HG03469 (cell line): ENCODE data around the gene GOLT1A.

Experiments
- ATAC-seq: cut with Tn5 transposase; IDR thresholded peaks from one replicate; pipeline ENCODE4 v1.9.1; 2021; ENCODE audit warnings: mild to moderate bottlenecking, moderate library complexity, moderate number of reproducible peaks; ENCODE audit not compliant: unreplicated experiment

GOLT1A gene

DNA sequence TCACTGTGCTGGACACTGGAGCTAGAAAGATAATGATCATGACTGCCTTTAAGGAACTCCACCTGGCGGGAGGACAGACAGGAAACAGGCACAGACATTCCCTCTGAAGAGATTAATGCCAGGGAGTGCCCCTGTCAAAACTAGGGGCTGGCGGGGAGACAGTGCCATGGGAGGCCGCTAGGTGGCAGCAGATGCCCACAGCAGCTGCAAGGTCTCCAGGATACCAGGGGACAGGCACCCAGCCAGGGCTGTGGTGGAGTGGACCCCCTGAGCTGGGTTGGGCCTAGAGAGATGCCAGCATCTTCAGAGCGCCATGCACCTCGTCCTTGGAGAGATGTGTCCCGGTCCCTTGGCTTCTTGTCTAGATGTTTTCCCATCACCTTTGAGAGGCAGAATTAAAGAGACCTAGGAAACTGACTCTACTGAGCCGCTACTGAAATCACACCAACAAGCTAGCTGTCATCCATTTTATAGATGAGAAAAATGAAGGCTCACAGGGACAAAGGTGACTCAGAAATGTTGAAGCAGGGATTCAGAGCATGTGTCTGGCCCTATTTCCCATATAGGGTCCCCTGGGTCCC is 51.2 kb downstream of the GOLT1A start:
- no peak for ATAC-seq

DNA sequence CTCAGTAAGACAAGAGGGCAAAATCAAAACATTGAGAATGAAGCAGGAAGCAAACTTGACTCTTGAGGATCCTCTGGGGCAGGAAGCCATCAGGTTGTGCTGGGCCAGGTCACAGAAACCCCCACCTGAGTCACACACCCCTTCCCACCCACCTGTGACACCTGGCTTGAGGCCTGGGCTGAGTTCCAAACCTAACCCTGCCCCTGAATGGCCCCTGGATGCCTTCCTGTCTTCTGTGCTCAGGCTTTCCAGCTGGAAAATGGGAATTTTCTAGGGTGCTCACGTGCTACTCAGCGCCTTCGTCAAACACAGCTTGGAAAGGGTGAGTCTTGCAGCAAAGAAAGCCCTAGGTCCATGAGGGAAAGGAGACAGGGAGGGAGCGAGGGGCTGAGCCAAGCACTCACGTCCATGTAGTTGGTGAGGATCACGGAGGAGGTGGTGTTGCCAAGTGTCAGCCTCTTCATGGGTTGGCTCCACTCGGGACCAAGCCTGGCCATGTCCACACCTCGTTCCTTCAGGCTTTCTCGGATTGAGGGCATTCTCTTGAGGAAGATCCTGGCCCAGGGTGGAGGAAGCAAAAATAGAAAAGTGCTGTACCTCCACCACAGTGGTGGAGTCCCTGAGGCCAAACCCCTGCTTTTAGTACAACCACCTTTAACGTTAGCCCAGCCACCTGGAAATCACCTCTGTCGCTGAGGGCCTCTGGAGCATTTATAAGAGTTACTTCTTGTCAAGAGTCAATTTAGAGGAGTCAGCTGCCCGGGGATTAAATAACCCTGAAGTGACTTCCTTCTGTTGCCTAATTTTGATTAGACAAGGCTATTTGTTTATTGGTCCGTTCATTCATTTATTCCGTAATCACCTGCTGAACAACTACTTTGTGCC is 51.9 kb downstream of the GOLT1A start:
- ATAC-seq = no peak

DNA sequence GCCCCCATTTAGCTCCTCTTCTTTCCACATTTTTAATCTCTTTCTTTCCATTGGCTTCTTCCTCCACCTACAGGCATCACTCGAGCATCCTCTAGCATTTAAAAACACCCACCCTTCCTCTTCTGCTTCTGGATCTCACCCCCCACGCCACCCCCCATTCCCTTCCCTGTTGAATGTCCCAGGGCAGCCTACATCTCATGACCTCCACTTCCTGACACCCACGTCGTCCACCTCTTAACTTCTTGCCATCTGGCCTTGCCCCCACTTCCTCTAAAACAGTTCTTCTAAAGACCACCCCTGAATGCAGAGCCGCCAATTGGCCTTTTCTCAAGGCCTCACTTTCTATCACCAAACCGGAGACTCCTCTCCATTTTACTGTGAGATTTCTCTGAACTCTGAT is 55.8 kb downstream of the GOLT1A start:
- no peak for ATAC-seq

DNA sequence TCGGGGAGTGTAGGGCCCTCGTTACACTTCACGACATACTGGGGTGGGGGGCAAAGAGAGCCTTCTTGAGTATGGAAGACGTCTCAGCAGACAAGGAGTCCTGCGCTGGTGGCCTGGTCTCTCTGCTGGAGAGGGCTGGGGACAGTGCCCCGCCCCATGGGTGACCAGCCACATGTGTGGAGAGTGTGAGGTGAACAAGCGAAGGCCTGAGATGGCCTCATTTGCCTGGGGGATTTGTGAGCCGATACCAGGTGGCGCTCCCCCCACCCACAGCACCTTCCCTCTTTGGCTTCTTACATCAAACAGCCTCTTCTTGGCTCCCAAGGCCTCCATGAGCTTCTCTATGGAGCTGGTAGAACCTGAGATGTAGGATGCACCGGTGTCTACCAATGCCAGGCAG is 57.9 kb downstream of the GOLT1A start:
- no peak for ATAC-seq

DNA sequence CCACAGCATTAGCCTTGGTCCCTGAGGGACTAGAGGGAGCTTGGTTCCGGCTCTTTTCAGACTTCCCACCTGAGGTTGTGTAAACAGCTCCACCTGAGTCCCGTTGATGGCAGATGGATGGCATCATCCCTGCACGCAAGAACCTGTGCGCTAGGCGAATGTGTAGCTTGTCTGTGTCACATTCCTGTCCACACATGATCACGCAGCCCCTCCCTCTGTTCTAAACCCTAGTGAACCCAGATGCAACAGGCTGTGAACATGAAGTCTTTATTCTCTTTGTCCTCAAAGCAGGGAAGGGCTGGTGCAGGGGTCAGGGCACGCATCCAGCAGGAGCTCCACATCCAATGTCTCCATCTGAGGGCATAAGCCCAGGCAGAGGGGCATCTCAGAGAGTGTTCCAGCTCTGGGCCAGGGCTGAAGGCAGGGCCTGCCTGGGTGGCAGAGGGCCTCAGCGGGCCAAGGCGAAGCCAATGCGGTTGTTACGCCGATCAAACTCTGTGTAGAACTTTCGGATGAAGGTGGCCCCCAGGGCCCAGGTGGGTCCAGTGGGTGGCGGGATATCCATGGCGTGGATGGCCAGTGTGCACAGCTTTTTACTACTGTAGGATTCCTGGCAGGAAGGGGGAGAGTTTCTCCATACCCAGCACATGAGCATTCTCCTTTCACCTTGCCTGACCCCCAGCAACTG is 59.1 kb downstream of the GOLT1A start:
- ATAC-seq = no peak

DNA sequence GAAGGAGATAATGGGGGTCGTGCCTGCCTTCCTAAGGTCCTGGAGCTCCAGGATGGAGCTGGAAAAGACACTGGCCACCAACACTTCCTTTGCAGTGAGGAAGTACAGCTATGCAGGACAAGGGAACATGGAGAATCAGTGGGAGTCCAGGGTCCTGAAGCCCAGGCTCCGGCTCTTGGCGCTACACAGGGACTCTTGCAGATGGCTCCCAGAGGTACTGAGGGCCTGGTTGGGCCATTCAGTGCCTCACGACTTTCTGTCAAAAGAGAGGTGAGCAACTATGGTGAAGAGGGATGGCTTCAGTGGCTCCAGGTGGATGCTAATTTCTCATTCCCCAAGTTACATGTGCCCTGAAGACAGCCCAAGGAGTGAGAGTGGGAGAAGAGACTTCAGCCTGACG is 60.1 kb downstream of the GOLT1A start:
- no peak for ATAC-seq

DNA sequence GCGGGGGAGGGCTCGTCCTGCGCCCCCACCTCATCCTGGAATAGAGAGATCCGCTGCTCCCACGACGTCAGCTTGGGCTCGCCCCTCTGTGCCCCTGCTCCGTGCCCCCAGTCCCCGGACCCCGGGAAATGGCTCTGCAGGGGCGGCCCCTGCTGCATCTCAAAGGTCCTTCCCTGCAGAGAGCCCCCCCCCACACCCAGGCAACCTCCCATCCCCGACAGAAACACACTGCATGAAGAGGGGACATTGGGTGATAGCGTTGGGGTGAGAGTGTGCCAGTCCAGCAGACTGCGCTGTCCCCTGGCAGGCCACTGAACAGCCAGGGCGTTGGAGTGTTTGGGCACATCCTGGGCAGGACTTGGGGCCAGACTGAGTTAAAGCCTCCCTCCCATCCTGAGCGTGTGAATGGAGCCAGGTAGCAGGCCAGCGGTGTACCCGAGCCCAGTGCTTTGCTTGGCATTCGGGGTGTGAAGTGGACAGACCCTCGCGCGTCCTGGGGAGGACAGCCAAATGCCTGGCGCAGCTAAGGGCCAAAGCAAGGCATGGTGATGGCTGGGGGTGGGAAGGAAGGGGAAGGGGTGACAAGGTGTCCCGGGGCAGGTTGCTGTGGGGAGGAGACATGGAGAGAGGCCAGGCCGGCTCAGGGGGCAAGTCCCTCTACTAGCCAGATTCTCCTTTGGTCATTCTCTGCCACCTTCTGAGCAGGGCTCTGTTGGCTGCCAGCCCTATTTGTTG is 61.3 kb downstream of the GOLT1A start:
- no peak for ATAC-seq

DNA sequence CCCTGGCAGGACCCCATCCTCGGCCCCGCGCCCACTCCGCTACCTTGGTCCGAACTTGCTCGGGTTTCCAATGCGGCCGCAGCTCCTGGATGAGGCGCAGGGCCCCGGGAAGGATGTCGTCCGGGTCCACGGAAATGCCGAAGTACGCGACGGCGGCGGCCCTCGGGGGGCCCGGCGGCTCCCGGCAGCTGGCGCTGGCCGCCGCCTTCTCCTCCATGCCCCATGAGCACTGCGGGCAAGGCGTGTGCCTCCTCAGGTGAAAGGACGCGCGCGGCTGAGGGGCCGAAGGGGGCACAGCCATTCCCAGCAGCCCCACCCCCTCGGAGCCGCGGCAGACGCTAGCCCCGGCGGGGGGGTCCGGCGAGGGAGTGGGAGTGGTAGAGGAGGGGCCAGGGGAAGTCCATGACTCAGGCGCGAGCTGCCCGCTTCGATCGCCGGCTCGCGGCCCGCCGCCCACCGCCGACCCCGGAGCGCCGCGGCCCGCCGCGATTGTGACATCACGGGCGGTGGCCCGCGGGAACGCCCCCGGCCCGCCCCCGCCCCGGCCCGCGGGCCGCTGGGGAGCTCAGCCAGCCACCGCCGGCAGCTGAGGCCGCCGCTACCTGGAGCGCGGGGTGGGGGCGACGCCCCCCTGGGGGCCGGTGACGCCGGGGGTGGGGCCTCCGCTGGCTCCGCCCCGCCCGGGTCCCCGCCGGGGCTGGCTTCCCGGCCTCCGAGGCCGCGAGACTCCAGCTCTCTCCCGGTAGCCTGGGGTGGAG is 62.1 kb downstream of the GOLT1A start, which contains the start of gene ETNK2:
Gene ETNK2, minus strand, starts transcription at position 493 of the 758 bp plus-strand sequence. Its CDS starts 192 bp downstream, at position 301.
- no peak for ATAC-seq

DNA sequence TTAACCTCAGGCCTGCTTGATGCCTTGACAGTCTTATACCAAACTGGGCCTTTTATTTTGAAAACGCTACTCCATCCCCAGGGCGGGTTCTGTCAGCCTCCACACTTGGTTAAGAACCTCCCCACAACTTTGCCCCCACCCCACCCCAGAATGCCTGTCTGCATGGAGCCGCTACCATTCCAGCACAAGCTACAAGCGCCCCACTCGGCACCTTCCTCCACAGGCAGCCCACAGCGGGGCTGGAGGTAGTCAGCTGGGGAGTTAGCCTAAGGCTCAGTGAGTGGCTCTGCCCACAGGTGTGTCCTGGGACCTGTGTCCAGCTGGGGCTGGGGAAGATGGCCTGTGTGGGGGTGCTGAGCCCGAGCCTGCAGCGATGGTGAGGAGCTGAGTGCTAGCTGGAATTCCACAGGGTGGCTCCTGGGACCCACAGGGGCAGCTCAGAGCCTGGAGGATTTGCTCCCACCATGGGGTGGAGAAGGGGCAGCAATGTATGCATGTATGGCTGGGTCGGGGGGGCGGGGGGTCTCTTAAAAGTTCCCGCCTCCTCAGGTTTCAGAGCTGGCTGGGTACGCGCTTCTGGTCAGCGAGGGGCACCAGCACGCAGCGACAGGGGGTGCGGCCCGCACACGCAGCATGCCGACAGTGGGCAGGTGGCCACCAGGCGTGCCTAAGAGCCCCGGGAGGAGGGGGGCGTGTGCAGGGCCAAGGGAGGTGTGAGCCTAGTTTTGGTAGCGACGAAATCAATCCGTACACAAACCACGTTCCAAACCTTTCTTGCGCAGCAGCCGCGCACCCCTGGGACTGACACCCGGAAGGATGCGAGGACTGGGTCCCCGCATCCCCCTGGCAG is 62.9 kb downstream of the GOLT1A start:
- ATAC-seq = no peak

DNA sequence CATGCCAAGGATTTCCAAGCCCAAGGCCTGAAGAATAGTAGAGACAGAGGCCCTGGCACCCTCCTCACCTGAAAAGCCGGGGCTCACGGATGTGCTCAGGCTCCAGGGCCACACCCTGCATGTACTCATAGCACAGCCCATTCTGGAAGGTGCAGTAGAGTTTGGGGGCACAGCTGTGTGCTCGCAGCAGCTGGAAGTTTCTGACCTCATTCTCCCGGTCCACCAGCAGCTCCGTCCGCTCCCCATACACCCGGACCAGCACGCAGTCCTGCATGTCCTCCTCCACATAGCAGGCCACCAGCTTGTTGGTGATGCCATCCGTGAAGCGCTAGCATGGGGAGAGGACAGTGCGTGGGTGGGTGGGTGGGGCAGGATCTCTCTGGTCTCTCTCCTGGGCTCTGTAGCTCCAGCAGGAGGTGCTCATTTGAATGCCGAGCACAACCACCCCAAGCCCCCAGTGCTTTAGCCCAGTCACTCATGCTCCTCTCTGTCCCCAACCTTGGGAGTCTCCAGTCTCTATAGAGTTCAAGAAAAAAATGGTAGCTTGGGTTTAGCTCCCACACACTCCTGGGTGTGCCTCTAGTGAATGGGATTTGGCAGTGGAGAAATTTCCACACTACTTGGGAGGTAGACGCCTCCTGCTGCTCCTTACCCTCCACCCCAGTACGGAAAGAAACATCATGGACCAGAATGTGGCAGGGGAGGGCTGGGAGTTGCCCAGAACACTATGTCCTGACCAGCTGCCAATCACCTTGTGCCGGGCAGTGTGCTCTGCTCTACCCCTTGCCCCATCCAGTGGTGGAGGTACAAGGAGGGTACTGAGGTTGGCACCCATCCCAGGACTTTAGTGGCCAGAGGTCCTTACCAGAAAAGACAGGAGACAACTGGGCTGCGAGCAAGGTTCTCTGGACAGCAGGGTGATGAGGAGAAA is 63.9 kb downstream of the GOLT1A start:
- no peak for ATAC-seq

DNA sequence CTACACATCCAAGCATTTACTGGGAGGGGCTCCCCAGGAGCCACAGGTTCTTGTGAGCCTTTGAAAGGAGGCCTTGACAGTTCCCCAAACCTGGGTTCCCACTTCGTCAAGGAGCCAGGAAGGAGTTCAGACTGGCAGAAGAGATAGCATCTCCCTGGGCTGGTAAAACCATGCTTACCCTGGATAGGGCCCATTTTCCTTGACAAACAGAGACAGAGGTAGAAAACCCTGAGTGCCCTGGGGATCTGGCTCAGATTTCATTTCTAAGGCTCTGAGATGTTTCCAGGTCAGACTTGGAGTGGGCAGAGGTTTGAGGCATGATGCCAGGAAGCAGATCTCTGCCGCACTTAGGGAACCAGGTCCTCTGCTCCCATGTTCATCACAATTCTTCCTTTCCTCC is 64.7 kb downstream of the GOLT1A start:
- ATAC-seq = no peak
